AG09319 (cell line): Measurements from ENCODE around the gene RORC.

Experiments
- DNase-seq: peaks from one replicate; pipeline ENCODE4 v3.0.0-alpha.2; 2010; ENCODE audit warnings: low read depth; ENCODE audit errors: extremely low read depth
- CTCF ChIP-seq: IDR thresholded peaks from 2 replicates; pipeline ENCODE4 v1.5.1; 2011; ENCODE audit warnings: low read depth, mild to moderate bottlenecking, inconsistent platforms, low read length, moderate library complexity

RORC gene

GRCh38 chr1:151838222-151839081, 6.8 kb upstream of the RORC start:
- no peak for TF ChIP-seq CTCF
- no peak for DNase-seq

DNA sequence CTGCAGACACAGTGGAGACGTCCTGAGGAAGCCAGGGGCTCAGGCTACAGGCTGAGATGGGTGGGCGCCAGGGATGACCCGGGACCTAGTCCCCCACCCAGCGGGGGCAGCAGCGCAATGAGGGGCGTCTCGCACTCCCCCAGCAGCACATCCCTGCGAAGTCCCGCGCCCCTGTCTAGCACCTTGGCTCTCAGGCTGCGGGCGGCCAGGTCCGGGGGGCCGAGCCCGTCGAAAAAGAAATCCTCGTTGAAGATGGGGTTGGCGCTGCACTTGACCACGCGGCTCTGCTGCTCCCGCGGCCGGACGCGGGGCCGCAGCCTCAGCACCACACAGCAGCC, 6.3 kb upstream of the RORC start:
- TF ChIP-seq CTCF: no peak

GRCh38 chr1:151837197-151837596, 5.6 kb upstream of the RORC start:
- DNase-seq: no peak
- no peak for TF ChIP-seq CTCF

More for the DNA sequence above, 6.3 kb upstream of the RORC start:
- DNase-seq: no peak

GRCh38 chr1:151835596-151835995, 4.0 kb upstream of the RORC start:
- no peak for DNase-seq
- TF ChIP-seq CTCF: no peak

DNA sequence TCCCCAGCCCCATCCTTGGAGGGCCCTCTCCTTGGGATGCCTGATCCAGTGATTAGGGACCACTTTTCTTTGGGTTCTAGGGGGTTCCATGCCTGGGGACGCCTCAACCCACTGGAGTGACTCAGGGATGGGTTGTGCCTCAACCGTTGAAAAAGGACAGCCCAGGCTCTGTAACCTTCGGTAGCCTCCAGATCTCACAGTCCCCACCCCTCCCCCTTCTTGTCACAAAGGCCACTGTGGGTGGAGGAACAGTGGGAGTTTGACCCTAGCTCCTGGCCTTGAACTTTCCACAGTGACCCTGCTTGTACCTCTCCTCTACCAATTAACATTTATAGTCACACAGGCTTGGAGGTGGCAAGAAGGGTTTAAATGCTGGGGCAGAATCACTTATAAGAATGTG, 2.6 kb upstream of the RORC start:
- DNase-seq: no peak
- TF ChIP-seq CTCF: no peak

GRCh38 chr1:151833172-151833900, 1.7 kb upstream of the RORC start:
- DNase-seq: no peak
- TF ChIP-seq CTCF: no peak

DNA sequence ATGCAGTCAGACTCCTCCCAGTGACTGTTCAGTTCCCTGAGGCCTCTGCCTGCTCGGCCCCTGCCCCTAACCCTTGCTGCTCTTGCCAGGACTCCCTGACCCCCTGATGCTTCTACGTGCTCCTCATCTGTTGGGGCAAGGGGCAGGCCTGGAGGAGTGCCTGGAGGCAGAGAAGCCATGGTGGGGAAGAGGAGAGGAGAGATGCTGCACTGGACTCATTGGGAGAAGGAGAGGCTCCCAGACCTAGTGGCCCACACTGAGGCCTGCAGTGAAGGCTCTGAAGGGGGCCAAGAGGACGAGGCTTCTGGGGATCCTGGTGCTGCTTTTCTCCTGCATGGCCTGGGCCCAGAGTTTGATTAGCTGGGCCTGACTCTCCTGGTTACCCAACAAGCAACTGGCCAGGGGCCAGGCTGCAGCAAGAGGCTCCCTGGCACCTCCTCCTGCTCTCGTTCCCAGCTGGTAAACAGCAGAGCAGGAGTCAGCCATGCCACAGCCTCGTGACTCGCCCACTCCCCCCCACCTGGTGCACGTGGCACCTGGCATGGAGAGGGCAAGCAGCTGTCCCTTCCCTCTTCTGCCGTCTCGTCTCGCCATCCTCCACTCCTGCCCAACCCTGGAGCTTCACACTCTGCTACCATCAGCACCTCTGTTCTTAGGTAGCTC, 847 bp upstream of the RORC start:
- peak; percentile 28 for DNase-seq

More for the DNA sequence above, 847 bp upstream of the RORC start:
- TF ChIP-seq CTCF: no peak
